K562 (cell line): Measurements from ENCODE around the gene MED28. TPM values are rescaled to one million over a fixed set of nuclear protein-coding genes. Genes with fewer than 3 reads are reported as not detected.

Source experiments
- CBX8 ChIP-seq: fragments of 200-600 bp; sonication (generic); IDR thresholded peaks from 2 replicates; pipeline ENCODE4 v1.6.1; 2012; ENCODE audit warnings: borderline replicate concordance, mixed run types, low read depth, mild to moderate bottlenecking, moderate library complexity, mixed read lengths, low read length, control low read depth, inconsistent platforms; ENCODE audit not compliant: poor library complexity, severe bottlenecking; ENCODE audit errors: extremely low read depth
- NBN ChIP-seq: fragments of 450-650 bp; IDR thresholded peaks from 2 replicates; pipeline ENCODE4 v1.6.1; 2016; ENCODE audit warnings: low read depth, mild to moderate bottlenecking
- NCOA1 ChIP-seq: fragments of 450-650 bp; IDR thresholded peaks from 2 replicates; pipeline ENCODE4 v1.6.1; 2016; ENCODE audit warnings: low read depth
- NFYB ChIP-seq: IDR thresholded peaks from 2 replicates; pipeline ENCODE4 v1.6.1; 2011; ENCODE audit warnings: mild to moderate bottlenecking, moderate library complexity; ENCODE audit not compliant: insufficient read length; ENCODE audit errors: extremely low read depth
- PREB ChIP-seq: sonication (generic); formaldehyde crosslinking; IDR thresholded peaks from 2 replicates; pipeline ENCODE4 v1.8.1; 2023; ENCODE audit warnings: mild to moderate bottlenecking, missing genetic modification reagents
- PRPF4 ChIP-seq: fragments of 200-400 bp; formaldehyde crosslinking; IDR thresholded peaks from one replicate; pipeline ENCODE4 v1.6.1; 2017; ENCODE audit warnings: low read length, low read depth, mild to moderate bottlenecking; ENCODE audit not compliant: insufficient read depth, poor library complexity, severe bottlenecking
- RAD21 ChIP-seq, 2 experiments: fragments of 250-450 bp in 1 of 2; fragments of 450-650 bp in 1 of 2; sonication (Bioruptor Pico) in 1 of 2; formaldehyde crosslinking in 1 of 2; IDR thresholded peaks in 1 of 2; conservative IDR thresholded peaks in 1 of 2; 2 replicates each; pipeline versions ENCODE4 v1.4.0 to v1.8.0; 2020 to 2022; ENCODE audit warnings: mild to moderate bottlenecking in 2 of 2, moderate library complexity in 1 of 2
- SP2 ChIP-seq: IDR thresholded peaks from 2 replicates; pipeline ENCODE4 v1.6.1; 2011; ENCODE audit warnings: mild to moderate bottlenecking, low read depth, low read length, moderate library complexity; ENCODE audit not compliant: poor library complexity, severe bottlenecking; ENCODE audit errors: extremely low read depth
- ZNF436 ChIP-seq: fragments of 250-450, 450-650 bp; sonication (Bioruptor Pico); formaldehyde crosslinking; IDR thresholded peaks from 2 replicates; pipeline ENCODE4 v1.7.0; 2020; ENCODE audit warnings: mild to moderate bottlenecking
- ZNF75A ChIP-seq: fragments of 450-650 bp; formaldehyde crosslinking; IDR thresholded peaks from 2 replicates; pipeline ENCODE4 v1.4.0; 2020; ENCODE audit warnings: mild to moderate bottlenecking
- polyA plus RNA-seq, 8 experiments: library from polyadenylated mRNA; depleted of rRNA in 4 of 8; stranded (reverse) in 5 of 8; unstranded in 3 of 8; fragments of >200 nt; fragmentation: Nextera tagmentation in 2 of 8; fragmentation: Illumina TruSeq in 1 of 8; extraction: Ambion mirVana in 2 of 8; extraction: Trizol in 1 of 8; gene quantifications; 2 replicates each; pipeline versions ENCODE4 v1.2.1 to v1.2.3, GENCODE V29; 2011 to 2014; ENCODE audit warnings: inconsistent platforms in 1 of 8, missing spikeins in 1 of 8
- total RNA-seq, 7 experiments: library from RNA; depleted of rRNA in 6 of 7; stranded (reverse); fragments of >200 nt in 6 of 7; fragmentation: Illumina TruSeq in 2 of 7; extraction: Trizol in 2 of 7; gene quantifications; 2 replicates each; pipeline versions ENCODE4 v1.2.1 to v1.2.3, GENCODE V29; 2011 to 2021; ENCODE audit warnings: low replicate concordance in 1 of 7
- TF ChIP-seq, protein P1 (sequence below), 2 experiments: fragments of 450-650 bp; formaldehyde crosslinking in 1 of 2; IDR thresholded peaks; 2 replicates each; pipeline versions ENCODE4 v1.4.0 to v1.6.1; 2014 to 2020; ENCODE audit warnings: mild to moderate bottlenecking in 2 of 2, borderline replicate concordance in 1 of 2, low read depth in 1 of 2

MED28 gene
- total and polyA plus RNA-seq, 9 of the 15 experiments (the other 6 are each of a cell fraction or from before 2014, with no cell fraction given), result 15.5 to 93.8 (median 50.5) TPM

DNA sequence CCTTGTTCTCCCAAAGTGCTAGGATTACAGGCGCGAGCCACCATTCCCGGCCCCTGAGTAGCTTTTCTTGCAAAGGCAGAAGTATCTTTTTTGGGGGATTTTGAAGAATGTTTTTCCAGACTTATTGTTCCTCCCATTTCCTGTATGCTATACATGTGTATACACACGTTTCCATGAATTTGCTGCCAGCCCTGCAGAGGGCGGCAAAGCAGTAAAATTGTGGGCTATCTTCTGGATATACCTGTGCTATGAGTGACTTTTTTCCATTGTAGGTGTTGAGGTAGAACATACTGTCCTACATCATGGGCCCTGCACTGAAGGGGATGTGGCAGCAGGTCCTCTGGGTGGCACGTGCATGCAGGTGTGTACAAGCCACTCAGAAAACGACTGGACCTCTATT, 16.9 kb upstream of the MED28 start (continued):
- TF ChIP-seq, protein P1, sequence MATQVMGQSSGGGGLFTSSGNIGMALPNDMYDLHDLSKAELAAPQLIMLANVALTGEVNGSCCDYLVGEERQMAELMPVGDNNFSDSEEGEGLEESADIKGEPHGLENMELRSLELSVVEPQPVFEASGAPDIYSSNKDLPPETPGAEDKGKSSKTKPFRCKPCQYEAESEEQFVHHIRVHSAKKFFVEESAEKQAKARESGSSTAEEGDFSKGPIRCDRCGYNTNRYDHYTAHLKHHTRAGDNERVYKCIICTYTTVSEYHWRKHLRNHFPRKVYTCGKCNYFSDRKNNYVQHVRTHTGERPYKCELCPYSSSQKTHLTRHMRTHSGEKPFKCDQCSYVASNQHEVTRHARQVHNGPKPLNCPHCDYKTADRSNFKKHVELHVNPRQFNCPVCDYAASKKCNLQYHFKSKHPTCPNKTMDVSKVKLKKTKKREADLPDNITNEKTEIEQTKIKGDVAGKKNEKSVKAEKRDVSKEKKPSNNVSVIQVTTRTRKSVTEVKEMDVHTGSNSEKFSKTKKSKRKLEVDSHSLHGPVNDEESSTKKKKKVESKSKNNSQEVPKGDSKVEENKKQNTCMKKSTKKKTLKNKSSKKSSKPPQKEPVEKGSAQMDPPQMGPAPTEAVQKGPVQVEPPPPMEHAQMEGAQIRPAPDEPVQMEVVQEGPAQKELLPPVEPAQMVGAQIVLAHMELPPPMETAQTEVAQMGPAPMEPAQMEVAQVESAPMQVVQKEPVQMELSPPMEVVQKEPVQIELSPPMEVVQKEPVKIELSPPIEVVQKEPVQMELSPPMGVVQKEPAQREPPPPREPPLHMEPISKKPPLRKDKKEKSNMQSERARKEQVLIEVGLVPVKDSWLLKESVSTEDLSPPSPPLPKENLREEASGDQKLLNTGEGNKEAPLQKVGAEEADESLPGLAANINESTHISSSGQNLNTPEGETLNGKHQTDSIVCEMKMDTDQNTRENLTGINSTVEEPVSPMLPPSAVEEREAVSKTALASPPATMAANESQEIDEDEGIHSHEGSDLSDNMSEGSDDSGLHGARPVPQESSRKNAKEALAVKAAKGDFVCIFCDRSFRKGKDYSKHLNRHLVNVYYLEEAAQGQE (IDR thresholded peaks at IDR 0.05; ENCODE audit: borderline replicate concordance), result peak; percentile 38; the same call in 1 of the 2 replicates
- TF ChIP-seq, protein P1 (CRISPR knock-in tag; IDR thresholded peaks at IDR 0.05; ENCODE audit: low read depth), result no peak
- TF ChIP-seq RAD21 (CRISPR knock-in tag; conservative IDR thresholded peaks at IDR 0.05 in 1 of 2, IDR thresholded peaks at IDR 0.05 in 1 of 2), result peak; percentile 41 to 60
- no peak for TF ChIP-seq SP2
- TF ChIP-seq ZNF75A (CRISPR knock-in tag), result no peak
- TF ChIP-seq NCOA1, result no peak
- TF ChIP-seq PRPF4, result no peak
- TF ChIP-seq NBN, result no peak
- TF ChIP-seq CBX8, result no peak
- no peak for TF ChIP-seq PREB
- no peak for TF ChIP-seq NFYB
- TF ChIP-seq ZNF436, result no peak
- TF ChIP-seq, all 486 proteins: peak for 5
